ENCODE data around the gene INSYN2B.

DNA sequence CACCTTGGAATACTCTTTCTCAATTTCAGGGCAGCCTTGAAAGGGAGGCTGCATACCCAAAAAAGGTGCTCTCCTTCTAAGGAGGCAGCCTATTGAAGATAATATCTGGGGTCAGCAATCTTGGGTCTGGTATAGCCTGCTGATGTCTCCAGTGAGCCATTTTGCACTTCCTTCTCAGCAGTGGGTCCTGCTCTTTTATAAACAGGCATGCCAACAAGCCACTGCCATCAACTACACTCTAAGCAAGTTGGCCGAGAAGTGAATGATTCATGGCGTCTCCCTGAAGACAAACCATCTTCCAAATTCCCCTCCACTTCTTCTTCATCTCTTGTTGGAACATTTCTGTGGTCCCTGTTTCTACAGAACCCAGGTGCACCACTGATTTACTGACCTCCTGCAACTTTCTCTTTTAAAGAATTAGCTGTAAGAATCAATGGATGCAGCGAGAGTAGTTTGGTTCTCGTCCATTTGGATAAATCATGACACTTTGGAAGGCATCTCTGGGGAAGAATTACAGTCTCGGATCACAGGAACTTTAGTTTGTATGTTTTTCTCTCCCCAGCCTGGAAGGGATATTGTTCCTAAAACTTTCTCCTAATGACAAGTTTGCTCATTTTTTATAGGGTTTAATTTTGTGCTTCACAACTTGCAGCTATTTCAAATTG lies 108.3 kb downstream of the INSYN2B start:
- TF ChIP-seq CTCF (conservative IDR thresholded peaks at IDR 0.05; ENCODE audit: low read depth, low read length) (no peak), EZH2 (IDR thresholded peaks at IDR 0.05; ENCODE audit: borderline replicate concordance, low read depth, low read length, poor library complexity, severe bottlenecking) (no peak)

Measured in A673 (cell line).